Vagina (tissue), 2 donors: ENCODE data around the gene FMO5.

ENCODE experiments used
- POLR2A ChIP-seq, 2 donors: fragments of 450-650 bp; IDR thresholded peaks; one replicate each; pipeline ENCODE4 v1.6.1; 2017; ENCODE audit warnings: antibody characterized with exemption in 2 of 2, mild to moderate bottlenecking in 2 of 2, moderate library complexity in 2 of 2
- POLR2AphosphoS5 ChIP-seq, 2 donors: sonication (generic); formaldehyde crosslinking; IDR thresholded peaks; one replicate each; pipeline ENCODE4 v1.9.0; 2017; ENCODE audit warnings: antibody characterized with exemption in 2 of 2, mild to moderate bottlenecking in 2 of 2, low read depth in 1 of 2; ENCODE audit not compliant: insufficient read depth in 1 of 2

DNA sequence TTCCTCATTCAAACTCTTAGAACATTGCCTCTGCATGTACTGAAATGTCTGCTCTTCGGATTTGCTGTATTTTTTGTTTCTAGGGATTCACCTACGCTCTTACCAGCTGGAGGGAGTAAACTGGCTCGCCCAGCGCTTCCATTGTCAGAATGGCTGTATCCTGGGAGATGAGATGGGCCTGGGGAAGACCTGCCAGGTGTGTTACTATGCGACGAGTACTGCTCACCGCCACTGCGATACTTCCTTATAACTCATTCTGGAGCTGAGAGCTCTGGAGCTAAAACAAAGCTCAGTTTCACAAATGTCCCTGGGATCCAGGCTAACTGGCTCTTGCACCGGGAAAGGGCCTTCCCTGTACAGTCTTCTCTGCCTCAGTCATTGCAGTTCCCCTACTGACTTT, 27.4 kb upstream of the FMO5 start:
- no peak for TF ChIP-seq POLR2A (IDR thresholded peaks at IDR 0.05)
- no peak for TF ChIP-seq POLR2AphosphoS5 (IDR thresholded peaks at IDR 0.05; ENCODE audit: insufficient read depth in 1 of 2, low read depth in 1 of 2)
